GM21515 (cell line): ENCODE measurements around the gene NMNAT1.
"Not testable (repeated sequence)": the region's sequence is repeated elsewhere in the genome, so short reads cannot be mapped to it uniquely, and the experiment has no call there.

Experiments
- ATAC-seq: cut with Tn5 transposase; IDR thresholded peaks from one replicate; pipeline ENCODE4 v1.9.1; 2021; ENCODE audit not compliant: unreplicated experiment

NMNAT1 gene

GRCh38 chr1:9942939-9943788 lies at the start of gene NMNAT1, which contains the start of gene LZIC:
Gene NMNAT1 (plus strand): TSS chr1:9943475. CDS start chr1:9972074, 28,599 bp downstream.
Gene LZIC (minus strand): TSS chr1:9943391. CDS start chr1:9936619, 6,772 bp downstream.
- peak; percentile 90 for ATAC-seq

GRCh38 chr1:9894115-9894514 lies 49.2 kb upstream of the NMNAT1 start:
- no peak for ATAC-seq

GRCh38 chr1:9900142-9901043 lies 42.9 kb upstream of the NMNAT1 start:
- no peak for ATAC-seq

- ATAC-seq = no peak
Measured at GRCh38 chr1:9901148-9902059, 41.9 kb upstream of the NMNAT1 start.

- no peak for ATAC-seq
Measured at GRCh38 chr1:9902060-9902452, 41.2 kb upstream of the NMNAT1 start.

GRCh38 chr1:9903801-9904527 lies 39.3 kb upstream of the NMNAT1 start:
- ATAC-seq = no peak

- no peak for ATAC-seq
Measured at GRCh38 chr1:9904596-9904995, 38.7 kb upstream of the NMNAT1 start.

- ATAC-seq = no peak
Measured at GRCh38 chr1:9905010-9905409, 38.3 kb upstream of the NMNAT1 start.

GRCh38 chr1:9906466-9906865 lies 36.8 kb upstream of the NMNAT1 start:
- ATAC-seq = no peak

- no peak for ATAC-seq
Measured at GRCh38 chr1:9907441-9907840, 35.8 kb upstream of the NMNAT1 start.

GRCh38 chr1:9908871-9909233 lies 34.4 kb upstream of the NMNAT1 start:
- ATAC-seq = no peak

- peak; percentile 5 for ATAC-seq
Measured at GRCh38 chr1:9909234-9910046, 33.8 kb upstream of the NMNAT1 start.

GRCh38 chr1:9910076-9910422 lies 33.2 kb upstream of the NMNAT1 start, which contains the start of gene CTNNBIP1:
Gene CTNNBIP1 (minus strand): TSS chr1:9910269. CDS start chr1:9872064, 38,205 bp downstream.
- peak; percentile 71 for ATAC-seq

GRCh38 chr1:9910423-9911178 lies 32.7 kb upstream of the NMNAT1 start:
- peak; percentile 94 for ATAC-seq

- no peak for ATAC-seq
Measured at GRCh38 chr1:9912264-9912936, 30.9 kb upstream of the NMNAT1 start.

- no peak for ATAC-seq
Measured at GRCh38 chr1:9914610-9914937, 28.7 kb upstream of the NMNAT1 start.

- ATAC-seq = no peak
Measured at GRCh38 chr1:9916452-9916851, 26.8 kb upstream of the NMNAT1 start.

GRCh38 chr1:9917495-9917894 lies 25.8 kb upstream of the NMNAT1 start:
- ATAC-seq = not testable (repeated sequence)
